GM19238 (cell line): ENCODE results near the gene ATP2A2.

Experiments
- DNase-seq: peaks from one replicate; pipeline ENCODE4 v3.0.0; 2011; ENCODE audit warnings: low spot score; ENCODE audit not compliant: insufficient read length

The ATP2A2 gene

GRCh38 chr12:110289044-110289710 lies 8.1 kb downstream of the ATP2A2 start:
- DNase-seq: no peak

- DNase-seq: no peak
These were observed 8.6 kb downstream of the ATP2A2 start for GRCh38 chr12:110289711-110290078.

GRCh38 chr12:110301065-110301806 lies 20.2 kb downstream of the ATP2A2 start:
- no peak for DNase-seq

- no peak for DNase-seq
These were observed 23.1 kb downstream of the ATP2A2 start for GRCh38 chr12:110304061-110304551.

- DNase-seq: no peak
These were observed 26.3 kb downstream of the ATP2A2 start for GRCh38 chr12:110307372-110307771.

- DNase-seq: no peak
These were observed 29.7 kb downstream of the ATP2A2 start for GRCh38 chr12:110310763-110311162.

- no peak for DNase-seq
These were observed 30.9 kb downstream of the ATP2A2 start for GRCh38 chr12:110311903-110312302.

GRCh38 chr12:110312581-110313360 lies 31.7 kb downstream of the ATP2A2 start:
- DNase-seq: no peak

- no peak for DNase-seq
These were observed 33.3 kb downstream of the ATP2A2 start for GRCh38 chr12:110314308-110314707.

GRCh38 chr12:110316861-110317260 lies 35.8 kb downstream of the ATP2A2 start:
- no peak for DNase-seq

- DNase-seq: no peak
These were observed 36.9 kb downstream of the ATP2A2 start for GRCh38 chr12:110317911-110318310.

GRCh38 chr12:110320550-110320949 lies 39.5 kb downstream of the ATP2A2 start:
- DNase-seq: no peak

- DNase-seq: no peak
These were observed 48.7 kb downstream of the ATP2A2 start for GRCh38 chr12:110329710-110330109.

- DNase-seq: no peak
These were observed 49.1 kb downstream of the ATP2A2 start for GRCh38 chr12:110330124-110330523.

GRCh38 chr12:110330544-110330943 lies 49.5 kb downstream of the ATP2A2 start:
- DNase-seq: no peak

- DNase-seq: no peak
These were observed 52.2 kb downstream of the ATP2A2 start for GRCh38 chr12:110333201-110333600.

GRCh38 chr12:110335481-110336045 lies 54.5 kb downstream of the ATP2A2 start:
- DNase-seq: no peak

GRCh38 chr12:110337912-110338710 lies 57.1 kb downstream of the ATP2A2 start:
- DNase-seq: no peak

- DNase-seq: no peak
These were observed 57.7 kb downstream of the ATP2A2 start for GRCh38 chr12:110338754-110339153.

- no peak for DNase-seq
These were observed 58.3 kb downstream of the ATP2A2 start for GRCh38 chr12:110339184-110339952.
